Calu3 (cell line): ENCODE measurements around the gene SHLD2. TPM values are rescaled to one million over a fixed set of nuclear protein-coding genes. Genes with fewer than 3 reads are reported as not detected.

ENCODE experiments used
- BruUV-seq: library from RNA; stranded (reverse); fragments of 400-500 nt; replicated peaks from 2 replicates; lab custom pipeline; 2021; lab: Mats Ljungman, UMichigan
- CTCF ChIA-PET: fragments of 300-600 bp; sonication (Branson Sonifier 250); formaldehyde crosslinking; loops from one replicate; lab custom pipeline; 2022; ENCODE audit warnings: antibody characterized with exemption; lab: Charles Lee
- DNase-seq: peaks from one replicate; pipeline ENCODE4 v3.0.0; 2022
- H3K27ac Mint-ChIP-seq: one replicate; pipeline ENCODE4 v1.8.0; 2022; ENCODE audit warnings: mixed read lengths; ENCODE audit not compliant: unreplicated experiment
- H3K27me3 Mint-ChIP-seq: one replicate; pipeline ENCODE4 v1.8.0; 2022; ENCODE audit warnings: mixed read lengths; ENCODE audit not compliant: unreplicated experiment
- H3K36me3 Mint-ChIP-seq: one replicate; pipeline ENCODE4 v1.8.0; 2022; ENCODE audit warnings: mild to moderate bottlenecking, moderate library complexity, mixed read lengths; ENCODE audit not compliant: insufficient read depth, unreplicated experiment
- H3K4me1 Mint-ChIP-seq: one replicate; pipeline ENCODE4 v1.8.0; 2022; ENCODE audit warnings: mild to moderate bottlenecking, low read depth, mixed read lengths; ENCODE audit not compliant: unreplicated experiment
- H3K4me3 Mint-ChIP-seq: one replicate; pipeline ENCODE4 v1.8.0; 2022; ENCODE audit warnings: mild to moderate bottlenecking, low read depth, moderate library complexity, mixed read lengths; ENCODE audit not compliant: unreplicated experiment
- H3K9me3 Mint-ChIP-seq: one replicate; pipeline ENCODE4 v1.8.0; 2022; ENCODE audit warnings: low read depth, mixed read lengths; ENCODE audit not compliant: unreplicated experiment
- intact Hi-C: fragments of 100-400 bp; cut with micrococcal nuclease; formaldehyde crosslinking; loops from one replicate; pipeline ENCODE4 v1.10.0; 2022; ENCODE audit not compliant: unreplicated experiment
- total RNA-seq: library from RNA; stranded (reverse); gene quantifications from 2 replicates; pipeline ENCODE4 v1.2.3, GENCODE V29; 2022
- TF ChIP-seq, protein P1 (sequence below): fragments of 200-600 bp; IDR thresholded peaks from one replicate; pipeline ENCODE4 v1.8.0; 2022; ENCODE audit warnings: antibody characterized with exemption; ENCODE audit not compliant: unreplicated experiment

Gene SHLD2
- total RNA-seq, 1 experiment from 2014 or later = 11.5 TPM

DNA sequence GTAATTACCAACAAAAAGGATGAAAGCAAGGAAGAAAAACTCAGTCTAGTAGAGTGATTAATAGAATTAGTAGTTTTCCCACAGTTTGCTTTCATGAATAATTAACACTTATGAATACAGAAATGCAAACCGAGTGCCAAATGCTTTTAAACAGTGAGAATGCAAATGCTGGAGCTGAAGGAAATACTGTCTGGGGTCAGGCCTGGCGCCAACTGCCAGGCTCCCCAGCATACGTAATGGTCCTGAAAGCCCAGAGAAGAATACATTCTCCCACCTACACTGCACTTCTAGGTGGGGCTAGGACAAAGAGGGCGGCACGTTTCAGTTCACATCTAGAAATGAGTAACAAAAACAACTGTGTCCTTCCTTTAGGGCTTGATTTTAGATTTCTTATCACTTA is 30.4 kb upstream of the SHLD2 start:
- BruUV-seq = no TSS peak
- Mint-ChIP-seq H3K4me3 (no peak overlapping the region), H3K36me3 (peaks cover 17% of the 10 kb centered on the region), H3K4me1 (peaks cover 8% of the 10 kb centered on the region), H3K9me3 (no peaks in the 10 kb centered on the region), H3K27ac (no peak overlapping the region), H3K27me3 (no peaks in the 10 kb centered on the region)
- TF ChIP-seq, protein P1, sequence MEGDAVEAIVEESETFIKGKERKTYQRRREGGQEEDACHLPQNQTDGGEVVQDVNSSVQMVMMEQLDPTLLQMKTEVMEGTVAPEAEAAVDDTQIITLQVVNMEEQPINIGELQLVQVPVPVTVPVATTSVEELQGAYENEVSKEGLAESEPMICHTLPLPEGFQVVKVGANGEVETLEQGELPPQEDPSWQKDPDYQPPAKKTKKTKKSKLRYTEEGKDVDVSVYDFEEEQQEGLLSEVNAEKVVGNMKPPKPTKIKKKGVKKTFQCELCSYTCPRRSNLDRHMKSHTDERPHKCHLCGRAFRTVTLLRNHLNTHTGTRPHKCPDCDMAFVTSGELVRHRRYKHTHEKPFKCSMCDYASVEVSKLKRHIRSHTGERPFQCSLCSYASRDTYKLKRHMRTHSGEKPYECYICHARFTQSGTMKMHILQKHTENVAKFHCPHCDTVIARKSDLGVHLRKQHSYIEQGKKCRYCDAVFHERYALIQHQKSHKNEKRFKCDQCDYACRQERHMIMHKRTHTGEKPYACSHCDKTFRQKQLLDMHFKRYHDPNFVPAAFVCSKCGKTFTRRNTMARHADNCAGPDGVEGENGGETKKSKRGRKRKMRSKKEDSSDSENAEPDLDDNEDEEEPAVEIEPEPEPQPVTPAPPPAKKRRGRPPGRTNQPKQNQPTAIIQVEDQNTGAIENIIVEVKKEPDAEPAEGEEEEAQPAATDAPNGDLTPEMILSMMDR = no peak
- intact Hi-C loops = no loop called here
- no peak for DNase-seq
- CTCF ChIA-PET = no interaction called here

DNA sequence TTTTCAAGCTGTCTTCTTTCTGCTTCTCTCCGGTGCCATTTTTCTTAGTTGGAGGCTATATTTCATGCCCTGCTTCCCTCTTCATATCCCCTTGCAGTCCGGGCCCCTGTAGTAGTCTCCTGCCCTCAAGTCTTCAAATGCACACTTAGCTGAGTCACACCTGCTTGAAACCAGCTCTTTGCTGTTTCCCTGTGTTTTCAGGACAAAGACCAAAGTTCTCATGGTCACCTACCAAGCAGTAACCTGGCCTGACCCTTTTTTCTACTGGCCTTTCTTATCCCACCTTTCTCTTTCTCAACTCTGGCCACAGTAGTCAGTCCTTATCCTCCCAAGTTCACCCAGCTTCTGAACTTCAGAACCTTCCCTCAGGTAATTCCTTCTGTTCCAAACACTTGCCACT is 28.8 kb upstream of the SHLD2 start:
- no peaks in the 10 kb centered on the region for H3K27me3 Mint-ChIP-seq
- H3K4me3 Mint-ChIP-seq = no peak overlapping the region
- BruUV-seq = no TSS peak
- DNase-seq = no peak
- H3K9me3 Mint-ChIP-seq = no peaks in the 10 kb centered on the region
- H3K27ac Mint-ChIP-seq = no peak overlapping the region
- H3K4me1 Mint-ChIP-seq = peaks cover 8% of the 10 kb centered on the region
- H3K36me3 Mint-ChIP-seq = peaks cover 17% of the 10 kb centered on the region
- CTCF ChIA-PET = interaction anchor here (0.8 kb wide), 1 partner anchor 21 kb away, joined by 3 read pairs; no protein-coding TSS in a partner anchor
- TF ChIP-seq, protein P1 = no peak
- intact Hi-C loops = no loop called here

GRCh38 chr10:87066865-87067264 is 28.1 kb upstream of the SHLD2 start:
- Mint-ChIP-seq H3K27ac (no peak overlapping the region), H3K9me3 (no peaks in the 10 kb centered on the region), H3K27me3 (no peaks in the 10 kb centered on the region), H3K4me1 (peaks cover 8% of the 10 kb centered on the region), H3K36me3 (peaks cover 23% of the 10 kb centered on the region), H3K4me3 (no peak overlapping the region)
- TF ChIP-seq, protein P1 = no peak
- CTCF ChIA-PET = interaction anchor here (0.6 kb wide), 1 partner anchor 22 kb away, joined by 3 read pairs; no protein-coding TSS in a partner anchor
- intact Hi-C loops = no loop called here
- BruUV-seq = no TSS peak
- no peak for DNase-seq

DNA sequence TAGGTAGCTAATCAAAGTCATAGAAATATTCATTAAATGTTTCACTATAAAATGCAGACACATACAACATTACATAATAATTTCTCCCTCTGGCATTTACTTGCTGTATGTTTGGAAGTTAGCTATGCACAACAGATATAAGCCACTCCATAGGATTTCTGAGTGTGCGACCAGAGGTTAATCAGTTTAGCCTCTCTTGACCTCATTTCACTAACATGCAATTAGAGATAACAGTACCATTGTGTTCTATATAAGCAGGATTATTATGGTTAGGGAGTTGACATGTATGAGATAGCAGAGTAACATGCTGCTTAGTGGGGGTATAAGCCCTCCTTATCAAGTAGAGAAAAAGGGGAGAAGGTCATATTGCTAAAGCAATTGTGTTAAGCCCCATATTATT is 26.7 kb upstream of the SHLD2 start:
- peaks cover 24% of the 10 kb centered on the region for H3K36me3 Mint-ChIP-seq
- no peaks in the 10 kb centered on the region for H3K27me3 Mint-ChIP-seq
- TF ChIP-seq, protein P1 = no peak
- DNase-seq = no peak
- BruUV-seq = no TSS peak
- H3K4me1 Mint-ChIP-seq = peaks cover 8% of the 10 kb centered on the region
- intact Hi-C loops = no loop called here
- H3K4me3 Mint-ChIP-seq = no peak overlapping the region
- no peak overlapping the region for H3K27ac Mint-ChIP-seq
- no peaks in the 10 kb centered on the region for H3K9me3 Mint-ChIP-seq
- CTCF ChIA-PET = no interaction called here
